PC-3 (cell line): ENCODE measurements around the gene BATF2. TPM values are rescaled to one million over a fixed set of nuclear protein-coding genes. Genes with fewer than 3 reads are reported as not detected.

ENCODE experiments used
- ATAC-seq: fragments of 200-7000 bp; cut with Tn5 transposase; 2 replicates; pipeline ENCODE4 v1.9.1; 2020; ENCODE audit warnings: mild to moderate bottlenecking, moderate library complexity
- BruUV-seq: library from RNA; stranded (reverse); fragments of 400-500 nt; replicated peaks from 2 replicates; lab custom pipeline; 2021; lab: Mats Ljungman, UMichigan
- CTCF ChIA-PET: fragments of 300-600 bp; sonication (Branson Sonifier 250); formaldehyde crosslinking; loops from one replicate; lab custom pipeline; 2022; ENCODE audit warnings: antibody characterized with exemption; lab: Charles Lee
- POLR2A ChIA-PET: fragments of 300-600 bp; sonication (Branson Sonifier 250); formaldehyde crosslinking; loops from one replicate; lab custom pipeline; 2022; ENCODE audit warnings: antibody characterized with exemption; ENCODE audit not compliant: unreplicated experiment; lab: Charles Lee
- DNase-seq: peaks from one replicate; pipeline ENCODE4 v3.0.0-alpha.2; 2015
- H2AFZ ChIP-seq: fragments of 300-600 bp; sonication (generic); 2 replicates; pipeline ENCODE4 v1.6.0; 2016; ENCODE audit warnings: antibody characterized with exemption, low read length
- H3F3A ChIP-seq: fragments of 300-600 bp; sonication (generic); one replicate; pipeline ENCODE4 v1.6.0; 2017; ENCODE audit warnings: antibody characterized with exemption, low read length, control low read depth, mild to moderate bottlenecking; ENCODE audit not compliant: unreplicated experiment
- H3K27ac ChIP-seq: fragments of 300-600 bp; sonication (generic); 2 replicates; pipeline ENCODE4 v1.5.1; 2016; ENCODE audit warnings: mild to moderate bottlenecking, low read length
- H3K27me3 ChIP-seq: fragments of 300-600 bp; sonication (generic); 2 replicates; pipeline ENCODE4 v1.6.1; 2016; ENCODE audit warnings: low read length, mixed read lengths
- H3K36me3 ChIP-seq: fragments of 300-600 bp; sonication (generic); 2 replicates; pipeline ENCODE4 v1.6.1; 2016; ENCODE audit warnings: low read depth, mixed run types, low read length, mixed read lengths
- H3K4me1 ChIP-seq: fragments of 300-600 bp; sonication (generic); 2 replicates; pipeline ENCODE4 v1.5.1; 2016; ENCODE audit warnings: low read length; ENCODE audit not compliant: insufficient read depth
- H3K4me2 ChIP-seq: fragments of 300-600 bp; sonication (generic); 2 replicates; pipeline ENCODE4 v1.6.0; 2016; ENCODE audit warnings: low read length
- H3K4me3 ChIP-seq: fragments of 300-600 bp; sonication (generic); 2 replicates; pipeline ENCODE4 v1.5.1; 2016; ENCODE audit warnings: mild to moderate bottlenecking, low read length, mixed read lengths
- H3K79me2 ChIP-seq: fragments of 300-600 bp; sonication (generic); 2 replicates; pipeline ENCODE4 v1.6.1; 2017; ENCODE audit warnings: low read length, mixed read lengths
- H3K9ac ChIP-seq: fragments of 300-600 bp; sonication (generic); 2 replicates; pipeline ENCODE4 v1.6.0; 2016; ENCODE audit warnings: mild to moderate bottlenecking, low read length
- H3K9me2 ChIP-seq: fragments of 300-600 bp; sonication (generic); replicated peaks from 2 replicates; pipeline ENCODE4 v1.6.1; 2016; ENCODE audit warnings: mixed run types, low read length, mixed read lengths
- H3K9me3 ChIP-seq: fragments of 300-600 bp; sonication (generic); 2 replicates; pipeline ENCODE4 v1.6.1; 2016; ENCODE audit warnings: low read length, mixed read lengths
- H4K20me1 ChIP-seq: fragments of 300-600 bp; sonication (generic); 2 replicates; pipeline ENCODE4 v1.6.1; 2016; ENCODE audit warnings: low read length, mixed read lengths
- EZH2 ChIP-seq: fragments of 300-600 bp; sonication (generic); IDR thresholded peaks from one replicate; pipeline ENCODE4 v1.6.1; 2017; ENCODE audit warnings: antibody characterized with exemption, mild to moderate bottlenecking, low read length; ENCODE audit not compliant: unreplicated experiment
- EZH2phosphoT487 ChIP-seq: fragments of 300-600 bp; sonication (generic); IDR thresholded peaks from 2 replicates; pipeline ENCODE4 v1.6.1; 2018; ENCODE audit warnings: mild to moderate bottlenecking, antibody characterized with exemption, low read length, borderline replicate concordance
- intact Hi-C: fragments of 100-400 bp; cut with micrococcal nuclease; formaldehyde crosslinking; loops from 2 replicates; pipeline ENCODE4 v1.9.0; 2023
- total RNA-seq: library from RNA; depleted of rRNA; stranded (reverse); fragments of >200 nt; gene quantifications from 2 replicates; pipeline ENCODE4 v1.2.3, GENCODE V29; 2014
- TF ChIP-seq, protein P1 (sequence below): fragments of 300-600 bp; sonication (generic); conservative IDR thresholded peaks from 2 replicates; pipeline ENCODE4 v1.5.1; 2017; ENCODE audit warnings: antibody characterized with exemption, low read depth, mild to moderate bottlenecking, low read length

Gene BATF2
- total RNA-seq, 1 experiment from 2014 or later = not detected

DNA sequence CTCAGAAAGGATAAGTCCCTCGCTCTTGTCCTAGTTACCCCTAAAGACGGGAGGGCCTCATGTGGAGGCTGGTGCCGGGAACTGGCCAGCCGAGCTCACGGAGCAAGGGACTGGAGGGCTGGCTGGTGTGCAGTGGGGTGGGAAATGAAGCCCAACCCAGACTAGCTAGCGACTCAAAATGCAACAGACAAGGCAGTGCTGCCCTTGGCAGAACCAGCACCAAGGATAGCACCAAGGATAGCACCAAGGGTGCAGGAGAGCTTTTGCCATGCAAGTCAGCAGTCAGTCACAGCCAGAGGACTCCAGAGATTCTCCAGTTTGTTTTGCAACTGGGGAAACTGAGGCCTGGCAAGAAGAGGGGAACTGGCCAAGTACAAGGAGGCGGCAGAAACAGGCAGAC, 6.5 kb upstream of the BATF2 start:
- no TSS peak for BruUV-seq
- POLR2A ChIA-PET = no interaction called here
- Histone ChIP-seq H4K20me1 (no peaks in the 10 kb centered on the region), H3K27ac (no peak overlapping the region), H3K9me3 (no peaks in the 10 kb centered on the region), H3K4me3 (no peak overlapping the region), H3K27me3 (no peaks in the 10 kb centered on the region), H3K4me2 (no peak overlapping the region), H3K9me2 (no peaks in the 10 kb centered on the region), H3K36me3 (no peaks in the 10 kb centered on the region), H3F3A (no peaks in the 10 kb centered on the region), H2AFZ (no peak overlapping the region), H3K4me1 (peaks cover 14% of the 10 kb centered on the region), H3K9ac (no peak overlapping the region), H3K79me2 (no peaks in the 10 kb centered on the region)
- CTCF ChIA-PET = no interaction called here
- DNase-seq (peak; percentile 33), ATAC-seq (no peak)
- intact Hi-C loops = no loop called here
- TF ChIP-seq EZH2phosphoT487 (no peak), EZH2 (no peak)
- TF ChIP-seq, protein P1, sequence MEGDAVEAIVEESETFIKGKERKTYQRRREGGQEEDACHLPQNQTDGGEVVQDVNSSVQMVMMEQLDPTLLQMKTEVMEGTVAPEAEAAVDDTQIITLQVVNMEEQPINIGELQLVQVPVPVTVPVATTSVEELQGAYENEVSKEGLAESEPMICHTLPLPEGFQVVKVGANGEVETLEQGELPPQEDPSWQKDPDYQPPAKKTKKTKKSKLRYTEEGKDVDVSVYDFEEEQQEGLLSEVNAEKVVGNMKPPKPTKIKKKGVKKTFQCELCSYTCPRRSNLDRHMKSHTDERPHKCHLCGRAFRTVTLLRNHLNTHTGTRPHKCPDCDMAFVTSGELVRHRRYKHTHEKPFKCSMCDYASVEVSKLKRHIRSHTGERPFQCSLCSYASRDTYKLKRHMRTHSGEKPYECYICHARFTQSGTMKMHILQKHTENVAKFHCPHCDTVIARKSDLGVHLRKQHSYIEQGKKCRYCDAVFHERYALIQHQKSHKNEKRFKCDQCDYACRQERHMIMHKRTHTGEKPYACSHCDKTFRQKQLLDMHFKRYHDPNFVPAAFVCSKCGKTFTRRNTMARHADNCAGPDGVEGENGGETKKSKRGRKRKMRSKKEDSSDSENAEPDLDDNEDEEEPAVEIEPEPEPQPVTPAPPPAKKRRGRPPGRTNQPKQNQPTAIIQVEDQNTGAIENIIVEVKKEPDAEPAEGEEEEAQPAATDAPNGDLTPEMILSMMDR = no peak

DNA sequence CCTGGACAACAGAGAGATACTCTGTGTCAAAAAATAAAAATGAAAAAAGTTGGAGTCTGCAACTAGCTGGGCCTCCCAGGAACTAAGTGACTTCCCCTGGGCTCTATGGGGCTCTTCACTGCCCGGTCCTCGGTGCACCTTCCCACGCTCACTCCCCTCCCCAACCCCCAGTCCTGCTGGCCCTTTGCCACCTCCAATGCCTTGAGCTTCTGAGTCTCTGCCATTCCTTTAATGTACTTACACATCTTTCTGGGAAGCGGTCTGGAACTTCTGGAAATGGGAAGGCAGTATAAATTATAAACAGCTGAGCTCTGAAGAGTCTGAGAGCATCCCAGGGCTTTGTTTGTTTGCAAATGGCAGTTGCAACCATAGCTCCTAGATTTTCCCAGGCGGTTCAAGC, 5.9 kb upstream of the BATF2 start:
- no peaks in the 10 kb centered on the region for H4K20me1 ChIP-seq
- no peaks in the 10 kb centered on the region for H3K36me3 ChIP-seq
- no peaks in the 10 kb centered on the region for H3F3A ChIP-seq
- ATAC-seq (no peak), DNase-seq (no peak)
- H2AFZ ChIP-seq = no peak overlapping the region
- H3K4me2 ChIP-seq = no peak overlapping the region
- no peaks in the 10 kb centered on the region for H3K9me3 ChIP-seq
- no peak overlapping the region for H3K9ac ChIP-seq
- no peaks in the 10 kb centered on the region for H3K79me2 ChIP-seq
- H3K27me3 ChIP-seq = no peaks in the 10 kb centered on the region
- ChIA-PET CTCF (no interaction called here), POLR2A (no interaction called here)
- no peak for TF ChIP-seq EZH2
- TF ChIP-seq EZH2phosphoT487 = no peak
- TF ChIP-seq, protein P1 = no peak
- BruUV-seq = no TSS peak
- intact Hi-C loops = no loop called here
- H3K4me3 ChIP-seq = no peak overlapping the region
- H3K4me1 ChIP-seq = peaks cover 13% of the 10 kb centered on the region
- H3K27ac ChIP-seq = no peak overlapping the region
- H3K9me2 ChIP-seq = no peaks in the 10 kb centered on the region

DNA sequence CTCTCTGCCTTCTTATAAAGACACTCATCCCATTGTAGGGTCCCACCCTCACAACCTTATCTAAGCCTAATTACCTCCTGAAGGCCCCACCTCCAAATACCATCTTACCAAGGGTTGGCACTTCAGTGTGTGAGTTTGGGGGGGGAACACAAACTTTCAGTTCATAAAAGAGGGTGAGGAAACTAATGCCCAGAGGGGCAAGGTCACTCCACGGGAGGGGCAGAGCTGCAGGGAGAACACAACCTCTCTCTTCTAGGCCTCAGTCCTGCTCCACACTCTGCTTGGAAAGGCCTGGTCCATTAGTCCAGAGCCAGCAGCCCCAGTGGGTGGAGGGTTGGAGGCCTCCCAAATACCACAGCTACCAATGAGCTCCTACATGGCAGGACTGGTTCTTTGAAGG, 2.7 kb upstream of the BATF2 start:
- H3K4me1 ChIP-seq = no peaks in the 10 kb centered on the region
- intact Hi-C loops = no loop called here
- no peak overlapping the region for H3K4me3 ChIP-seq
- H3K9ac ChIP-seq = no peak overlapping the region
- H3K27ac ChIP-seq = no peak overlapping the region
- no peaks in the 10 kb centered on the region for H3K9me2 ChIP-seq
- BruUV-seq = no TSS peak
- TF ChIP-seq EZH2phosphoT487 = no peak
- no peak for TF ChIP-seq EZH2
- TF ChIP-seq, protein P1 = no peak
- H4K20me1 ChIP-seq = no peaks in the 10 kb centered on the region
- H3K79me2 ChIP-seq = no peaks in the 10 kb centered on the region
- H3K9me3 ChIP-seq = no peaks in the 10 kb centered on the region
- POLR2A ChIA-PET = no interaction called here
- CTCF ChIA-PET = no interaction called here
- no peaks in the 10 kb centered on the region for H3K36me3 ChIP-seq
- DNase-seq = no peak
- no peak overlapping the region for H2AFZ ChIP-seq
- H3K4me2 ChIP-seq = no peak overlapping the region
- no peak for ATAC-seq
- H3F3A ChIP-seq = no peaks in the 10 kb centered on the region
- no peaks in the 10 kb centered on the region for H3K27me3 ChIP-seq
